ENCODE measurements around the gene C16orf92. TPM values are rescaled to one million over a fixed set of nuclear protein-coding genes. Genes with fewer than 3 reads are reported as not detected.

The C16orf92 gene
- total and polyA plus RNA-seq, 2 donors (not counting 3 experiments of a cell fraction or from before 2014, with no cell fraction given): not detected

DNA sequence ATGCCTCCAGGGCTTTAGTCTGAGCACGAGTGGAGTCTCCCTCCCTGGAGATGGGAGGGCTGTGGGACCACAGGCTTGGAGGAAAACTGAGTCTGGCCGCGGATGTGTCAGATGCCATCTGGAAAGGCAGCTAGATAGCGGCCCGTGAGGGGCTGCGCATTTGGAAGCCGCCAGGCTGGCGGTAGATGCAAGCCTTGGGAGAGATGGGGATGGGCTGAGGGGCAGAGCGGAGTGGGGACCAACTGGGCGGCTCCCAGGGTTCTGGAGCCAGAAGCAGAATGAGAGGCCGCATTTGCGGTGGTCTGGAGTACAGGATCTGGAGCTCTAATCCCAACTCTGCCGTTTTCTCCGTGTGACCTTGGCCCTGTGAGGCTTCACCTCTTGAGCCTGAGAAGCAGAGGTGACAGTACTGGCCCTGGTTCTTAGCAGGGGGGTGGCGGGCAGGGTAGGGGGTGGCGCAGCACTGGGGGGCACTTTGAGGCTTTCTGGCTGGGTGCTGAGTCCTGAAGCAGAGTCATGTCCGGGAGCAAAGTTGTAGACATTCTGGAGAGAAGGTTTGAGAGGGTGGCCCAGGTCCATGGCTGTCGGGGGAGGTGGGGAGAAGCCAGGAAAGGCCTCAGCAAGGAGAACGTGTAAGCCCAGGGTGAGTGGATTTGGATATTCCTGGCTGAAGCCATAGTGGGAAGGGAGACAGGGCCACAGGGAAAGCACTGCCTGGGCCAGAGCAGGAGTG lies 20.2 kb upstream of the C16orf92 start:
- Histone ChIP-seq H3K9me3 (replicated peaks; ENCODE audit: control insufficient read depth, insufficient read depth, low read length) (no peaks in the 10 kb centered on the region), H3K9me1 (replicated peaks; ENCODE audit: control insufficient read depth, extremely low read depth, insufficient read depth, low read length) (no peaks in the 10 kb centered on the region), H3K27me3 (ENCODE audit: control insufficient read depth in 2 of 2, insufficient read depth in 2 of 2, low read length in 2 of 2) (no peaks in the 10 kb centered on the region), H3K4me2 (ENCODE audit: insufficient read depth, low read length) (no peak overlapping the region), H3K36me3 (ENCODE audit: control insufficient read depth in 2 of 2, extremely low read depth in 1 of 2, insufficient read depth in 2 of 2, low read length in 2 of 2) (peaks cover 0 to 7% of the 10 kb centered on the region in 2 experiments), H3K79me2 (ENCODE audit: control insufficient read depth, insufficient read depth, low read length) (no peaks in the 10 kb centered on the region), H3K9ac (replicated peaks; ENCODE audit: extremely low read depth, insufficient read depth, low read length) (no peak overlapping the region), H2AFZ (ENCODE audit: low read depth, low read length) (no peak overlapping the region), H3K27ac (ENCODE audit: insufficient read depth, low read depth, low read length) (no peak overlapping the region), H3K4me3 (replicated peaks in 1 of 3; ENCODE audit: insufficient read depth in 1 of 3, low read depth in 1 of 3, low read length in 3 of 3) (no peak overlapping the region), H4K20me1 (replicated peaks; ENCODE audit: control insufficient read depth, extremely low read depth, insufficient read depth, low read length) (no peaks in the 10 kb centered on the region), H3K4me1 (ENCODE audit: control insufficient read depth, extremely low read depth, insufficient read depth, low read length) (no peaks in the 10 kb centered on the region)
- BruUV-seq (replicated peaks): no TSS peak
- DNase-seq (ENCODE audit: low read depth, low spot score): no peak
- intact Hi-C loops (cut with micrococcal nuclease) (no loop called here), dilution Hi-C loops (cut with MboI; ENCODE audit: extremely low pct_ligation_motif_present, low sequenced_read_pairs) (no loop called here)
- CTCF ChIA-PET: interaction anchor here (1.1 kb wide), 1 partner anchor 195 kb away, joined by 3 read pairs; no protein-coding TSS in a partner anchor
- no peak for FAIRE-seq
- no peak for TF ChIP-seq MYC (IDR thresholded peaks at IDR 0.05; ENCODE audit: low read depth, low read length)
- POLR2A ChIA-PET: no interaction called here

GRCh38 chr16:30003670-30004423 lies 19.2 kb upstream of the C16orf92 start:
- POLR2A ChIA-PET: interaction anchor here (0.5 kb wide), 1 partner anchor 1034 kb away, joined by 3 read pairs; no protein-coding TSS in a partner anchor
- dilution Hi-C loops (cut with MboI; ENCODE audit: extremely low pct_ligation_motif_present, low sequenced_read_pairs): no loop called here

More at GRCh38 chr16:30003670-30004423, 19.2 kb upstream of the C16orf92 start:
- Histone ChIP-seq H3K36me3 (ENCODE audit: control insufficient read depth in 2 of 2, extremely low read depth in 1 of 2, insufficient read depth in 2 of 2, low read length in 2 of 2) (peaks cover 0 to 7% of the 10 kb centered on the region in 2 experiments), H3K9ac (replicated peaks; ENCODE audit: extremely low read depth, insufficient read depth, low read length) (no peak overlapping the region), H3K9me3 (replicated peaks; ENCODE audit: control insufficient read depth, insufficient read depth, low read length) (no peaks in the 10 kb centered on the region), H3K79me2 (ENCODE audit: control insufficient read depth, insufficient read depth, low read length) (no peaks in the 10 kb centered on the region), H3K4me1 (ENCODE audit: control insufficient read depth, extremely low read depth, insufficient read depth, low read length) (no peaks in the 10 kb centered on the region), H3K4me3 (replicated peaks in 1 of 3; ENCODE audit: insufficient read depth in 1 of 3, low read depth in 1 of 3, low read length in 3 of 3) (no peak overlapping the region), H2AFZ (ENCODE audit: low read depth, low read length) (no peak overlapping the region), H3K27ac (ENCODE audit: insufficient read depth, low read depth, low read length) (no peak overlapping the region), H4K20me1 (replicated peaks; ENCODE audit: control insufficient read depth, extremely low read depth, insufficient read depth, low read length) (no peaks in the 10 kb centered on the region), H3K4me2 (ENCODE audit: insufficient read depth, low read length) (no peak overlapping the region), H3K9me1 (replicated peaks; ENCODE audit: control insufficient read depth, extremely low read depth, insufficient read depth, low read length) (no peaks in the 10 kb centered on the region), H3K27me3 (ENCODE audit: control insufficient read depth in 2 of 2, insufficient read depth in 2 of 2, low read length in 2 of 2) (no peaks in the 10 kb centered on the region)
- TF ChIP-seq FOS (IDR thresholded peaks at IDR 0.05; ENCODE audit: borderline replicate concordance, insufficient read depth, low read length) (no peak), EZH2 (IDR thresholded peaks at IDR 0.05; ENCODE audit: borderline replicate concordance, low read depth, low read length, severe bottlenecking) (no peak), POLR2A (IDR thresholded peaks at IDR 0.05; ENCODE audit: low read depth, low read length) (no peak), JUN (IDR thresholded peaks at IDR 0.05; ENCODE audit: borderline replicate concordance, insufficient read depth, insufficient read length, low read depth) (no peak), MYC (IDR thresholded peaks at IDR 0.05; ENCODE audit: low read depth, low read length) (no peak), GATA2 (IDR thresholded peaks at IDR 0.05; ENCODE audit: insufficient read depth, insufficient read length, low read depth, low read length) (no peak), POLR2AphosphoS5 (IDR thresholded peaks at IDR 0.05; ENCODE audit: insufficient read depth, low read depth, low read length) (no peak), MAX (IDR thresholded peaks at IDR 0.05; ENCODE audit: insufficient read depth, insufficient read length) (no peak)
- TF ChIP-seq, protein P1, sequence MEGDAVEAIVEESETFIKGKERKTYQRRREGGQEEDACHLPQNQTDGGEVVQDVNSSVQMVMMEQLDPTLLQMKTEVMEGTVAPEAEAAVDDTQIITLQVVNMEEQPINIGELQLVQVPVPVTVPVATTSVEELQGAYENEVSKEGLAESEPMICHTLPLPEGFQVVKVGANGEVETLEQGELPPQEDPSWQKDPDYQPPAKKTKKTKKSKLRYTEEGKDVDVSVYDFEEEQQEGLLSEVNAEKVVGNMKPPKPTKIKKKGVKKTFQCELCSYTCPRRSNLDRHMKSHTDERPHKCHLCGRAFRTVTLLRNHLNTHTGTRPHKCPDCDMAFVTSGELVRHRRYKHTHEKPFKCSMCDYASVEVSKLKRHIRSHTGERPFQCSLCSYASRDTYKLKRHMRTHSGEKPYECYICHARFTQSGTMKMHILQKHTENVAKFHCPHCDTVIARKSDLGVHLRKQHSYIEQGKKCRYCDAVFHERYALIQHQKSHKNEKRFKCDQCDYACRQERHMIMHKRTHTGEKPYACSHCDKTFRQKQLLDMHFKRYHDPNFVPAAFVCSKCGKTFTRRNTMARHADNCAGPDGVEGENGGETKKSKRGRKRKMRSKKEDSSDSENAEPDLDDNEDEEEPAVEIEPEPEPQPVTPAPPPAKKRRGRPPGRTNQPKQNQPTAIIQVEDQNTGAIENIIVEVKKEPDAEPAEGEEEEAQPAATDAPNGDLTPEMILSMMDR (IDR thresholded peaks at IDR 0.05; ENCODE audit: extremely low read depth in 1 of 2, insufficient read depth in 1 of 2, low read depth in 1 of 2, low read length in 2 of 2): no peak
- no TSS peak for BruUV-seq (replicated peaks)
- intact Hi-C loops (cut with micrococcal nuclease): no loop called here
- no peak for FAIRE-seq
- CTCF ChIA-PET: interaction anchor here (1.1 to 3.8 kb wide), 5 partner anchors 14 to 304 kb away, joined by 3 to 26 read pairs (median 17); no protein-coding TSS in a partner anchor
- DNase-seq (ENCODE audit: low read depth, low spot score): no peak

Measured in endothelial cell of umbilical vein (primary cell).